ENCODE data around the gene CKS1B.

The CKS1B gene

GRCh38 chr1:154940213-154940560 is 34.3 kb upstream of the CKS1B start:
- TF ChIP-seq, protein P1, sequence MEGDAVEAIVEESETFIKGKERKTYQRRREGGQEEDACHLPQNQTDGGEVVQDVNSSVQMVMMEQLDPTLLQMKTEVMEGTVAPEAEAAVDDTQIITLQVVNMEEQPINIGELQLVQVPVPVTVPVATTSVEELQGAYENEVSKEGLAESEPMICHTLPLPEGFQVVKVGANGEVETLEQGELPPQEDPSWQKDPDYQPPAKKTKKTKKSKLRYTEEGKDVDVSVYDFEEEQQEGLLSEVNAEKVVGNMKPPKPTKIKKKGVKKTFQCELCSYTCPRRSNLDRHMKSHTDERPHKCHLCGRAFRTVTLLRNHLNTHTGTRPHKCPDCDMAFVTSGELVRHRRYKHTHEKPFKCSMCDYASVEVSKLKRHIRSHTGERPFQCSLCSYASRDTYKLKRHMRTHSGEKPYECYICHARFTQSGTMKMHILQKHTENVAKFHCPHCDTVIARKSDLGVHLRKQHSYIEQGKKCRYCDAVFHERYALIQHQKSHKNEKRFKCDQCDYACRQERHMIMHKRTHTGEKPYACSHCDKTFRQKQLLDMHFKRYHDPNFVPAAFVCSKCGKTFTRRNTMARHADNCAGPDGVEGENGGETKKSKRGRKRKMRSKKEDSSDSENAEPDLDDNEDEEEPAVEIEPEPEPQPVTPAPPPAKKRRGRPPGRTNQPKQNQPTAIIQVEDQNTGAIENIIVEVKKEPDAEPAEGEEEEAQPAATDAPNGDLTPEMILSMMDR (IDR thresholded peaks at IDR 0.05): no peak

DNA sequence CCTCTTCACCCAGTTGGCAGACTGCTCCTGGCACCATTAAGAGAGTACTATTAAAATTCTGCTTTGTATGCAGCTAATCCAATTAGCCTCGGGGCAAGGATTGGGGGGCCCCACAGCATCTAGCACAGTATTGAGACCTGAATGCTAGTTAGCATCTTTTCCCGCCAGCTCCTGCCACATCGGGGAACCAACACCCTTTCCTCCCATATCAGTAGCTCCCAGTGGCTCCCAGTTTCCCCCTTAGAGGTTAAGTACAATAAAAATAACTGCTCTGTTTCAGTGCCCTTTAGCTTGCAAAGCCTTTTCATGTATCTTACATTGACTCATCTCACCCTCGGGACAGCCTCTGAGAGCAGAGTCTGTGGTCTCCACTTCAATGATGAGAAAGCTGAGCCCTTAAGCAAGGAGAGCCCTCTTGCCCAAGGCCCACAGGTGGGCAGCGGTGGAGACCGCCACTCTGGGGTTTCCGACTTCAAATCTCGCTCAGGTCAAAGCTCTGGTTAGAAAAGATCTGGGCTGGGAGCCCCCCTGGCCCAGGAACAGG is 33.8 kb upstream of the CKS1B start:
- H3K4me3 Mint-ChIP-seq: no peak overlapping the region
- H3K4me1 Mint-ChIP-seq: peaks cover 66% of the 10 kb centered on the region
- TF ChIP-seq, protein P1 (IDR thresholded peaks at IDR 0.05): no peak
- no peaks in the 10 kb centered on the region for H3K9me3 Mint-ChIP-seq
- DNase-seq: no peak
- H3K36me3 Mint-ChIP-seq (ENCODE audit: low read depth): no peaks in the 10 kb centered on the region
- peak overlapping the region; percentile 52 for H3K27ac Mint-ChIP-seq
- peaks cover 4% of the 10 kb centered on the region for H3K27me3 Mint-ChIP-seq (ENCODE audit: low read depth, poor library complexity)

More at GRCh38 chr1:154940213-154940560, 34.3 kb upstream of the CKS1B start:
- no peak overlapping the region for H3K27ac Mint-ChIP-seq
- no peak for DNase-seq
- no peak overlapping the region for H3K4me3 Mint-ChIP-seq
- peaks cover 5% of the 10 kb centered on the region for H3K27me3 Mint-ChIP-seq (ENCODE audit: low read depth, poor library complexity)
- H3K36me3 Mint-ChIP-seq (ENCODE audit: low read depth): no peaks in the 10 kb centered on the region
- H3K4me1 Mint-ChIP-seq: peaks cover 67% of the 10 kb centered on the region
- no peaks in the 10 kb centered on the region for H3K9me3 Mint-ChIP-seq

DNA sequence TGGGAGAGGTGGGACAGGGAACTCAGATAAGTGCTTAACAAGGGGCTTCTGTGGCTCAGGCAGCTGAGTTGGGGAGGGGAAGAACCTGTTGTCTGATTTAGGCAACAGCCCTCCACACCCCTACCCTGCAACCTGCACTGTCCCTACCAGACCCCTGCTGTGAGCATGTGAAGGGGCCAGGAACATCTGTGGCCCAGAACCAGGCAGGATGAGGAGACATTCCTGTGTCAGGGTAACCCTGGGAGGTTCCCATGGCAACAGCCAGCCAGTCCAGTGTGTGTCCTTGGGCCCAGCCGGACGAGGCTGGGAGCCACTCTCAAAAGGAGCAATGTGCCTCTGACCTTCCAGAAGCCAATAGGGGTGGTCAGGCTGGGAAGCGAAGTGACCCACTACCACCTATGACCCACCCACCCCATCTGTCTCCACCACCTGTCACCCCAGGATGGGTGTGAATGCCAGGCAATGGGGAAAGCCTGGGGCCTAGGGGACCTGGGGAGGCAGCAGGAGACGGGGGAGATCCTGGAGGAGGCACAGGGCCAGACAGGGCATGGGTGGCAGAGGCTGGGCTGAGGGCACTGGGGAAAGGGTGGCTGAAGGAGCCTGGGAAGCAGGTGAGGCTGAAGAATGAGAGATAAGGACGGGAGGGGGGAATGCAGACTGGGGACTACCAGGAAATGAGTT is 33.0 kb upstream of the CKS1B start:
- peaks cover 61% of the 10 kb centered on the region for H3K4me1 Mint-ChIP-seq
- H3K27me3 Mint-ChIP-seq (ENCODE audit: low read depth, poor library complexity): peaks cover 4% of the 10 kb centered on the region
- H3K4me3 Mint-ChIP-seq: no peak overlapping the region
- TF ChIP-seq, protein P1 (IDR thresholded peaks at IDR 0.05): no peak
- H3K9me3 Mint-ChIP-seq: no peaks in the 10 kb centered on the region
- DNase-seq: peak; percentile 68
- H3K27ac Mint-ChIP-seq: peak overlapping the region; percentile 86
- peaks cover 5% of the 10 kb centered on the region for H3K36me3 Mint-ChIP-seq (ENCODE audit: low read depth)

DNA sequence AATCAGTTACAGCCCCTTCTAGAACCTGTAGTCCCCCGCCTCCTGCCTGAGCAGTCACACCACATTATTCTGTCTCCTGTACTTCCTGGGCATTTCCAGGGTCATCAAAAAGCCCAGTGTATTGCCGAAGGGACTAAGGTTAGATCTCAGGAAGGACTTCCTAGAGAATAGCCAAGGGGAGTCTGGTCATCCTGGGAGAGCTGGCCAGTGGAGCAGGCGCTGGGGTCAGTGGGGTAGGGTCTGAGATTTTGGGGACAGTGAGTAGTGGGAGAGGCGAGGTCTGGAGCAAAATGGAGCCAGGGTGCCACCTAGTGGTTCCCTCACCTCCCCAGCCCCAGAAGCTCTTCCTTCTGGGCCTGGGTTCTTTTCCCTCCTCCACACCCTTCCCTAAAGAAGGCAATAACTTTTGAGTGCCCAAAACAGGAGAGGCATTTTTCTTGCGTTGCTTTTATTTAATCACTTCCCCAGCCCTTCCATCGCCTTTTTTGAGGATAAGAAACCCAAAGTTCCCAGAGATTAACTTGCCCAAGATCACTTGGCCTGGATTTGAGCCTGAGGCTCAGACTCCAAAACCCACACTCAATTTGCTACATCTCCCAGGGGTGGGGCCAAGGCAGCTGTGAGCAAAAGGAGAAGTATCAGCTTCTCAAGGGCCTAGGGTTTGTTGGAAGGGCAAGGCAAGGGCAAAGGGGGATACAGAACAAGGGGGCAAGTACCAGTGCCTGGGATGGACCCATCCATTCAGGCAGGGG is 30.7 kb upstream of the CKS1B start:
- TF ChIP-seq, protein P1 (IDR thresholded peaks at IDR 0.05): peak; percentile 75
- no peaks in the 10 kb centered on the region for H3K9me3 Mint-ChIP-seq
- H3K4me1 Mint-ChIP-seq: peaks cover 44% of the 10 kb centered on the region
- peak overlapping the region; percentile 59 for H3K27ac Mint-ChIP-seq
- DNase-seq: peak; percentile 64
- H3K36me3 Mint-ChIP-seq (ENCODE audit: low read depth): peaks cover 8% of the 10 kb centered on the region
- no peak overlapping the region for H3K4me3 Mint-ChIP-seq
- no peaks in the 10 kb centered on the region for H3K27me3 Mint-ChIP-seq (ENCODE audit: low read depth, poor library complexity)

- no peaks in the 10 kb centered on the region for H3K27me3 Mint-ChIP-seq (ENCODE audit: low read depth, poor library complexity)
- no peaks in the 10 kb centered on the region for H3K9me3 Mint-ChIP-seq
- H3K4me3 Mint-ChIP-seq: no peak overlapping the region
- peaks cover 38% of the 10 kb centered on the region for H3K4me1 Mint-ChIP-seq
- H3K27ac Mint-ChIP-seq: no peak overlapping the region
- TF ChIP-seq, protein P1 (IDR thresholded peaks at IDR 0.05): no peak
- peaks cover 9% of the 10 kb centered on the region for H3K36me3 Mint-ChIP-seq (ENCODE audit: low read depth)
- no peak for DNase-seq
Observed at GRCh38 chr1:154944401-154945159, 29.9 kb upstream of the CKS1B start.
